Measurements from ENCODE around the gene MLKL. TPM values are rescaled to one million over a fixed set of nuclear protein-coding genes. Genes with fewer than 3 reads are reported as not detected.

The MLKL gene
- 10.7 TPM in 2 replicates for total RNA-seq (2016; rRNA removed; fragmentation: Illumina TruSeq; extraction: Trizol)
- total RNA-seq (2016; cell fraction: cytosol; rRNA removed; fragmentation: Illumina TruSeq; extraction: Trizol; ENCODE audit: low read depth): 3.0 TPM in 2 replicates
- 11.8 and 11.9 TPM in 2 replicates for total RNA-seq (2016; cell fraction: insoluble cytoplasmic fraction; rRNA removed; fragmentation: Illumina TruSeq; extraction: Trizol)
- 5.1 and 6.4 TPM in 2 replicates for total RNA-seq (2016; cell fraction: membrane; rRNA removed; fragmentation: Illumina TruSeq; extraction: Trizol)
- total RNA-seq (2016; cell fraction: nucleus; rRNA removed; fragmentation: Illumina TruSeq; extraction: Trizol): 8.9 and 10.4 TPM in 2 replicates
- 5.5 and 6.4 TPM in 2 replicates for polyA plus RNA-seq (2011; rRNA removed)
- polyA plus RNA-seq (2011; cell fraction: cytosol; rRNA removed): 2.9 and 3.0 TPM in 2 replicates
- polyA plus RNA-seq (2011; cell fraction: nucleus; rRNA removed): 8.3 and 10.0 TPM in 2 replicates
- polyA plus RNA-seq (2012): 4.3 and 4.5 TPM in 2 replicates
- 2.2 and 2.4 TPM in 2 replicates for polyA plus RNA-seq (2016; cell fraction: cytosol; fragmentation: Illumina TruSeq; extraction: Trizol; ENCODE audit: low read depth)
- polyA plus RNA-seq (2016; cell fraction: insoluble cytoplasmic fraction; fragmentation: Illumina TruSeq; extraction: Trizol; ENCODE audit: low read depth): 9.8 and 12.2 TPM in 2 replicates
- polyA plus RNA-seq (2016; cell fraction: membrane; fragmentation: Illumina TruSeq; extraction: Trizol; ENCODE audit: low read depth): 3.3 and 3.5 TPM in 2 replicates
- 14.3 and 17.1 TPM in 2 replicates for polyA plus RNA-seq (2016; cell fraction: nucleus; fragmentation: Illumina TruSeq; extraction: Trizol; ENCODE audit: insufficient read depth, low read depth)
- polyA minus RNA-seq (2011; rRNA and poly(A)+ RNA removed; ENCODE audit: low replicate concordance): 2.2 and 23.2 TPM in 2 replicates
- polyA minus RNA-seq (2011; cell fraction: cytosol; rRNA and poly(A)+ RNA removed): 1.8 and 2.8 TPM in 2 replicates
- polyA minus RNA-seq (2011; cell fraction: nucleus; rRNA and poly(A)+ RNA removed): 9.5 and 12.4 TPM in 2 replicates
- Bru-seq, nascent RNA: percentile 51 among the genes with signal in this experiment
- percentile 48 among the genes with signal in this experiment for BruChase-seq, experiment 1, labeled RNA remaining after a 6-hour chase
- BruChase-seq, experiment 2, labeled RNA remaining after a 2-hour chase: percentile 50 among the genes with signal in this experiment
- long read RNA-seq, experiment 1, transcript MLKL-202 (11 exons, 2,523 nt): major isoform, 7 of 11 reads
- long read RNA-seq, experiment 1, partial matches to known transcripts: 2 of 11 reads
- long read RNA-seq, experiment 1, other reads (novel, unspliced or antisense): 2 of 11 reads
- long read RNA-seq, experiment 2, transcript MLKL-202 (11 exons, 2,523 nt): major isoform, 5 of 9 reads
- long read RNA-seq, experiment 2, partial matches to known transcripts: 2 of 9 reads
- long read RNA-seq, experiment 2, other reads (novel, unspliced or antisense): 2 of 9 reads

GRCh38 chr16:74700438-74701225 is at the start of gene MLKL:
TSS of gene MLKL (minus strand) at chr16:74700862. CDS start at chr16:74695757, 5,105 bp downstream.
- Histone ChIP-seq H3K9ac (ENCODE audit: insufficient read depth, low read depth, low read length) (peak within 1 kb of the TSS; percentile 74), H3K27me3 (ENCODE audit: control insufficient read depth in 1 of 2, insufficient read depth in 2 of 2, low read length in 2 of 2) (peaks cover 0 to 1% of the 10 kb centered on the region in 2 experiments; a peak in 1 of 5 replicates), H3K79me2 (ENCODE audit: insufficient read depth, low read length) (no peaks in the 10 kb centered on the region), H4K20me1 (ENCODE audit: insufficient read depth, low read length) (no peaks in the 10 kb centered on the region), H3K9me3 (ENCODE audit: low read length) (no peaks in the 10 kb centered on the region), H3K4me3 (replicated peaks in 1 of 3; ENCODE audit: insufficient read depth in 1 of 3, low read depth in 2 of 3, low read length in 3 of 3) (peak within 1 kb of the TSS; percentile 78 to 86 (median 86)), H2AFZ (ENCODE audit: low read length) (peak within 1 kb of the TSS; percentile 97), H3K36me3 (replicated peaks in 1 of 2; ENCODE audit: control insufficient read depth in 1 of 2, insufficient read depth in 2 of 2, low read length in 2 of 2) (no peaks in the 10 kb centered on the region), H3K4me1 (ENCODE audit: insufficient read depth, low read length) (peaks cover 37% of the 10 kb centered on the region), H3K27ac (ENCODE audit: extremely low read length, insufficient read depth, low read length) (peak within 1 kb of the TSS; percentile 53), H3K4me2 (ENCODE audit: low read depth, low read length) (peak within 1 kb of the TSS; percentile 83)
- under 1% methylated on average over 27 of the region's 35 CpGs for WGBS (ENCODE audit: low lambda C conversion rate)
- no peak for FAIRE-seq
- intact Hi-C loops (cut with micrococcal nuclease; ENCODE audit: unreplicated experiment) (loop anchor here (5.0 kb wide), 1 partner anchor 762 kb away; the partner anchor contains the start of gene TMEM170A), in situ Hi-C loops (cut with HindIII; ENCODE audit: extremely low pct_ligation_motif_present, low pct_unique_long_range_greater_than_20kb) (loop anchor here (10.0 kb wide), 1 partner anchor 114 kb away; no protein-coding TSS in a partner anchor)
- POLR2A ChIA-PET: interaction anchor here (1.1 to 3.5 kb wide), 8 partner anchors 9 to 284 kb away, joined by 3 to 22 read pairs (median 4); partner anchors contain the start of genes RFWD3 and WDR59
- peak; percentile 62 for DNase-seq (ENCODE audit: low spot score)
- no TSS peak for BruUV-seq (replicated peaks)
- peak; percentile 85 for ATAC-seq
- CTCF ChIA-PET (ENCODE audit: low intra/inter-chr PET ratio, low total read pairs): no interaction called here
- TF ChIP-seq ZBTB14 (CRISPR knock-in tag; IDR thresholded peaks at IDR 0.05) (no peak), YEATS4 (CRISPR knock-in tag; IDR thresholded peaks at IDR 0.05; ENCODE audit: borderline replicate concordance) (peak; percentile 95), NFATC3 (CRISPR knock-in tag; IDR thresholded peaks at IDR 0.05) (no peak), REXO4 (CRISPR knock-in tag; IDR thresholded peaks at IDR 0.05; ENCODE audit: borderline replicate concordance) (no peak), CCAR2 (optimal IDR thresholded peaks at IDR 0.05; ENCODE audit: low read depth, low read length) (no peak), ZNF350 (CRISPR knock-in tag; IDR thresholded peaks at IDR 0.05; ENCODE audit: borderline replicate concordance, low read depth) (peak; percentile 96), SRY (CRISPR knock-in tag; IDR thresholded peaks at IDR 0.05) (peak; percentile 60; the same call in 1 of the 2 replicates), ZNF275 (CRISPR knock-in tag; IDR thresholded peaks at IDR 0.05; ENCODE audit: borderline replicate concordance) (peak; percentile 33; the same call in 1 of the 2 replicates), ZNF367 (CRISPR knock-in tag; IDR thresholded peaks at IDR 0.05; ENCODE audit: borderline replicate concordance) (no peak), U2AF1 (optimal IDR thresholded peaks at IDR 0.05; ENCODE audit: low read depth, low read length) (no peak), FLYWCH1 (CRISPR knock-in tag; IDR thresholded peaks at IDR 0.05) (no peak; the same call in 1 of the 2 replicates), HDAC6 (IDR thresholded peaks at IDR 0.05; ENCODE audit: low read depth, low read length) (no peak), ZNF234 (CRISPR knock-in tag; conservative IDR thresholded peaks at IDR 0.05) (no peak), ZSCAN29 (CRISPR knock-in tag; conservative IDR thresholded peaks at IDR 0.05) (peak; percentile 82)

Measured in HepG2 (cell line).